CD4-positive, alpha-beta T cell (primary cell): ENCODE measurements around the gene SSH2. TPM values are rescaled to one million over a fixed set of nuclear protein-coding genes. Genes with fewer than 3 reads are reported as not detected.

Source experiments
- ATAC-seq: fragments of 200-7000 bp; cut with Tn5 transposase; one replicate; pipeline ENCODE4 v1.10.0; 2022; ENCODE audit warnings: mild to moderate bottlenecking; ENCODE audit not compliant: poor library complexity
- CTCF ChIA-PET: fragments of 350-600 bp; sonication (Branson Sonifier 250); formaldehyde crosslinking; loops from one replicate; lab custom pipeline; 2021; ENCODE audit warnings: antibody characterized with exemption, inconsistent platforms; lab: Charles Lee
- POLR2A ChIA-PET: fragments of 350-600 bp; sonication (Branson Sonifier 250); formaldehyde crosslinking; loops from one replicate; lab custom pipeline; 2021; ENCODE audit warnings: antibody characterized with exemption, inconsistent platforms; lab: Charles Lee
- DNase-seq, 14 experiments: peaks; one replicate each; pipeline ENCODE4 v3.0.0-alpha.2; 2013 to 2020; ENCODE audit warnings: mixed read lengths in 2 of 14
- H3K27ac ChIP-seq, 2 donors: one replicate each; pipeline versions ENCODE4 v1.5.1 to v1.7.0; 2013; ENCODE audit warnings: low read length in 2 of 2, low read depth in 1 of 2, mild to moderate bottlenecking in 1 of 2
- H3K27me3 ChIP-seq, 2 experiments: 1 replicate in 1 of 2; 2 replicates in 1 of 2; pipeline versions ENCODE4 v1.6.1 to v1.7.0; 2013; ENCODE audit warnings: low read length in 2 of 2, control low read depth in 1 of 2, mild to moderate bottlenecking in 1 of 2, moderate library complexity in 1 of 2; ENCODE audit not compliant: insufficient read depth in 2 of 2, control insufficient read depth in 1 of 2
- H3K36me3 ChIP-seq: one replicate; pipeline ENCODE4 v1.6.1; 2013; ENCODE audit warnings: low read length, control low read depth; ENCODE audit not compliant: insufficient read depth
- H3K4me1 ChIP-seq: one replicate; pipeline ENCODE4 v1.6.1; 2013; ENCODE audit warnings: low read length, control low read depth; ENCODE audit not compliant: insufficient read depth
- H3K4me3 ChIP-seq: one replicate; pipeline ENCODE4 v1.5.1; 2013; ENCODE audit warnings: mild to moderate bottlenecking, low read length, moderate library complexity
- H3K9me3 ChIP-seq, 2 experiments: 1 replicate in 1 of 2; 2 replicates in 1 of 2; pipeline versions ENCODE4 v1.6.1 to v1.7.0; 2013; ENCODE audit warnings: low read length in 2 of 2, mild to moderate bottlenecking in 2 of 2, control low read depth in 1 of 2, moderate library complexity in 1 of 2; ENCODE audit not compliant: control insufficient read depth in 1 of 2, insufficient read depth in 1 of 2
- H3K27ac Mint-ChIP-seq: one replicate; pipeline ENCODE4 v1.8.0; 2020; ENCODE audit warnings: mixed read lengths
- H3K27me3 Mint-ChIP-seq: one replicate; pipeline ENCODE4 v1.8.0; 2021; ENCODE audit warnings: mixed read lengths
- H3K36me3 Mint-ChIP-seq: one replicate; pipeline ENCODE4 v1.8.0; 2021; ENCODE audit warnings: low read depth, mixed read lengths
- H3K4me1 Mint-ChIP-seq: one replicate; pipeline ENCODE4 v1.8.0; 2021; ENCODE audit warnings: low read depth, mixed read lengths
- H3K4me3 Mint-ChIP-seq: one replicate; pipeline ENCODE4 v1.8.0; 2020; ENCODE audit warnings: mild to moderate bottlenecking, mixed read lengths
- H3K9me3 Mint-ChIP-seq: one replicate; pipeline ENCODE4 v1.8.0; 2020; ENCODE audit warnings: mixed read lengths
- intact Hi-C, 2 experiments: fragments of 100-400 bp; cut with DNase I in 1 of 2; cut with micrococcal nuclease in 1 of 2; formaldehyde crosslinking; loops; one replicate each; pipeline versions ENCODE4 v1.15.1 to v1.9.0; 2023 to 2025; cut with DNase I, micrococcal nuclease
- total RNA-seq, 174 experiments: library from RNA in 2 of 174; stranded (reverse) in 2 of 174; gene quantifications; one replicate each; pipeline ENCODE4 v1.2.3 and lab custom pipeline; 2021 to 2026
- TF ChIP-seq, protein P1 (sequence below): fragments of 200-600 bp; IDR thresholded peaks from one replicate; pipeline ENCODE4 v1.8.0; 2022; ENCODE audit warnings: antibody characterized with exemption, mild to moderate bottlenecking

The SSH2 gene
- total RNA-seq, 2 experiments from 2014 or later: 73.4 to 81.5 TPM

DNA sequence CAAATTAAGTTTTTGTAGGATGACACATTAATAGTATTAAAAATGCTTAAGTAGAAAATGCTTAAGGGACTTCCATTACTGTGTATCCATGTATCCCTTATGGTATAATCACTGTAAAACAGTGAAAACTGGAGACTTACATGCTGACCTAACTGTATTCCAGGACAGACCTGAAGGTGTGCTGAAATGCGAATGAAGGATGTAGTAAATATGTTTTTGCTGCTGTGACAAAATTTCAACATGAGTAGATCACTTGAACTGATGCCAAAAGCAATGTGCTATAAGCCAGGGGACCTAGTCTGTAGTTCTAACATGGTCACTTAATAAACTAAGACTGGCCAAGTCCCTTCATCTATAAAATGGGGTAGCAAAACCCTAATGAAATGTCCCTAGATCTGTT is 165.3 kb downstream of the SSH2 start:
- no peaks in the 10 kb centered on the region for H3K27me3 ChIP-seq
- CTCF ChIA-PET: interaction anchor here (1.0 to 1.4 kb wide), 2 partner anchors 15 to 147 kb away, joined by 3 read pairs; no protein-coding TSS in a partner anchor
- no peak overlapping the region for H3K27ac ChIP-seq
- POLR2A ChIA-PET: interaction anchor here (1.1 kb wide), 1 partner anchor 59 kb away, joined by 3 read pairs; no protein-coding TSS in a partner anchor
- H3K4me1 ChIP-seq: peaks cover 7% of the 10 kb centered on the region
- H3K36me3 ChIP-seq: no peaks in the 10 kb centered on the region
- intact Hi-C loops: loop anchor here (5.0 kb wide), 5 partner anchors 82 to 372 kb away; partner anchors contain the start of genes ABHD15 (in 1 of the 2), GIT1 (in 1 of the 2), TAOK1 (in 1 of the 2) and TP53I13 (in 1 of the 2)
- no peak overlapping the region for H3K4me3 ChIP-seq
- Mint-ChIP-seq H3K4me1 (peaks cover 9% of the 10 kb centered on the region), H3K27ac (peak overlapping the region; percentile 35), H3K27me3 (no peaks in the 10 kb centered on the region), H3K9me3 (no peaks in the 10 kb centered on the region), H3K36me3 (peaks cover 10% of the 10 kb centered on the region), H3K4me3 (no peak overlapping the region)
- DNase-seq: no peak
- no peak for ATAC-seq
- TF ChIP-seq, protein P1, sequence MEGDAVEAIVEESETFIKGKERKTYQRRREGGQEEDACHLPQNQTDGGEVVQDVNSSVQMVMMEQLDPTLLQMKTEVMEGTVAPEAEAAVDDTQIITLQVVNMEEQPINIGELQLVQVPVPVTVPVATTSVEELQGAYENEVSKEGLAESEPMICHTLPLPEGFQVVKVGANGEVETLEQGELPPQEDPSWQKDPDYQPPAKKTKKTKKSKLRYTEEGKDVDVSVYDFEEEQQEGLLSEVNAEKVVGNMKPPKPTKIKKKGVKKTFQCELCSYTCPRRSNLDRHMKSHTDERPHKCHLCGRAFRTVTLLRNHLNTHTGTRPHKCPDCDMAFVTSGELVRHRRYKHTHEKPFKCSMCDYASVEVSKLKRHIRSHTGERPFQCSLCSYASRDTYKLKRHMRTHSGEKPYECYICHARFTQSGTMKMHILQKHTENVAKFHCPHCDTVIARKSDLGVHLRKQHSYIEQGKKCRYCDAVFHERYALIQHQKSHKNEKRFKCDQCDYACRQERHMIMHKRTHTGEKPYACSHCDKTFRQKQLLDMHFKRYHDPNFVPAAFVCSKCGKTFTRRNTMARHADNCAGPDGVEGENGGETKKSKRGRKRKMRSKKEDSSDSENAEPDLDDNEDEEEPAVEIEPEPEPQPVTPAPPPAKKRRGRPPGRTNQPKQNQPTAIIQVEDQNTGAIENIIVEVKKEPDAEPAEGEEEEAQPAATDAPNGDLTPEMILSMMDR: no peak
- H3K9me3 ChIP-seq: no peaks in the 10 kb centered on the region

DNA sequence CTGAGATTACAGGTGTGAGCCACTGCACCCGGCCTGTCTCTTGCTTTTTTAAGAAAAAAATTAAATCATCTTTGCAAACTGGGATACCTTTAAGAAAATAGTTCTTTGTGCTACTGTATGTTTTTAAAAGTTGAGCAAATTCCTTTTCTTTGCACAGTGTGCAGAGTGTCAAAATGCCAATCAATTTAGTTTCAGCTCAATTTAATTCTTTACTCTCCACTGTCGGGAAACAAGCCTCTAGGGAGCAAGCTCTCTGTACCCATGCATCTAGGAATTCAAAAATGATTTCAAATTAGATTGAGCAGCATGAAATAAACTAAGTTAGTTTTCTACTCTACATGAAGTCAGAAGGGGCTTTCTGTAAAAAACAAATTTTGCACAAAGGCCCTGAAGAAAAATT is 165.8 kb downstream of the SSH2 start:
- no peak for ATAC-seq
- DNase-seq: no peak
- intact Hi-C loops: loop anchor here (5.0 kb wide), 5 partner anchors 82 to 372 kb away; partner anchors contain the start of genes ABHD15 (in 1 of the 2), GIT1 (in 1 of the 2), TAOK1 (in 1 of the 2) and TP53I13 (in 1 of the 2)
- Histone ChIP-seq H3K9me3 (no peaks in the 10 kb centered on the region), H3K27ac (no peak overlapping the region), H3K4me3 (no peak overlapping the region), H3K4me1 (peaks cover 7% of the 10 kb centered on the region), H3K27me3 (no peaks in the 10 kb centered on the region), H3K36me3 (no peaks in the 10 kb centered on the region)
- TF ChIP-seq, protein P1: no peak
- H3K9me3 Mint-ChIP-seq: no peaks in the 10 kb centered on the region
- no peak overlapping the region for H3K4me3 Mint-ChIP-seq
- POLR2A ChIA-PET: interaction anchor here (1.1 kb wide), 1 partner anchor 59 kb away, joined by 3 read pairs; no protein-coding TSS in a partner anchor
- peaks cover 10% of the 10 kb centered on the region for H3K36me3 Mint-ChIP-seq
- CTCF ChIA-PET: interaction anchor here (1.0 to 1.2 kb wide), 2 partner anchors 15 to 146 kb away, joined by 3 to 6 read pairs; no protein-coding TSS in a partner anchor
- peaks cover 14% of the 10 kb centered on the region for H3K4me1 Mint-ChIP-seq
- no peaks in the 10 kb centered on the region for H3K27me3 Mint-ChIP-seq
- peak overlapping the region; percentile 35 for H3K27ac Mint-ChIP-seq

DNA sequence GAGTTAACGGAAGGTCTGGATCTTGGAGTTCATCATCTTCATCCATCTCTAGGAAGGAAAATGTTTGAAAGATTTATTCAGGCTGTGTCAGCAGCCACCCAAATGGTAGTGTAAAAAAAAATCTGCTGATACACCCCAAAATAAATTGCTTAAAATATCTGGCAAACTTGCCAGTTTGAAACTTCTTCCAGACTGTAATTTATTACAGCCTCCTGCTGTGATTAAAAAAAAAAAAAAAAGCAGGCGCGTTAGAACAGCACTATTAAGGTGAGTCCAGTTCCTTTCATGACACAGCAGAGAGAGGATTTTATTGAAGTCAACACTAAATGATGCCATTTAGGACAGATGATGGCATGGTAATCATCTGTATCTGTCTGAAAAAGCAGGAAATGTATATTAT is 166.8 kb downstream of the SSH2 start:
- Mint-ChIP-seq H3K9me3 (no peaks in the 10 kb centered on the region), H3K4me1 (peaks cover 21% of the 10 kb centered on the region), H3K27ac (no peak overlapping the region), H3K4me3 (no peak overlapping the region), H3K36me3 (peaks cover 10% of the 10 kb centered on the region), H3K27me3 (no peaks in the 10 kb centered on the region)
- H3K27me3 ChIP-seq: no peaks in the 10 kb centered on the region
- no peak for DNase-seq
- intact Hi-C loops: loop anchor here (5.0 kb wide), 5 partner anchors 81 to 371 kb away; partner anchors contain the start of genes ABHD15 (in 1 of the 2), GIT1 (in 1 of the 2), TAOK1 (in 1 of the 2) and TP53I13 (in 1 of the 2)
- H3K4me1 ChIP-seq: peaks cover 14% of the 10 kb centered on the region
- no peak for ATAC-seq
- TF ChIP-seq, protein P1: no peak
- H3K27ac ChIP-seq: no peak overlapping the region
- CTCF ChIA-PET: interaction anchor here (0.5 to 4.7 kb wide), 4 partner anchors 16 to 32 kb away, joined by 3 to 21 read pairs (median 4); no protein-coding TSS in a partner anchor
- no peaks in the 10 kb centered on the region for H3K36me3 ChIP-seq
- H3K9me3 ChIP-seq: no peaks in the 10 kb centered on the region
- POLR2A ChIA-PET: interaction anchor here (0.6 to 3.8 kb wide), 5 partner anchors 16 to 147 kb away, joined by 3 to 64 read pairs (median 5); no protein-coding TSS in a partner anchor
- no peak overlapping the region for H3K4me3 ChIP-seq
